HEK293 (cell line): ENCODE measurements around the gene MEGF9.

Source experiments
- CTCF ChIA-PET: fragments of 350-600 bp; formaldehyde crosslinking; extraction: SDS; loops from one replicate; lab custom pipeline; 2021; ENCODE audit warnings: antibody characterized with exemption; lab: Yijun Ruan, JAX
- POLR2A ChIA-PET: fragments of 300-600 bp; formaldehyde crosslinking; extraction: SDS; loops from one replicate; lab custom pipeline; 2020; ENCODE audit warnings: antibody characterized with exemption, inconsistent platforms; lab: Yijun Ruan, JAX
- H3K27ac ChIP-seq: fragments of 200-500 bp; sonication (Bioruptor generic); 2 replicates; pipeline ENCODE4 v1.5.1; 2014; ENCODE audit warnings: low read depth, low read length, control low read depth, inconsistent platforms; ENCODE audit errors: extremely low read depth
- H3K36me3 ChIP-seq, 2 experiments: fragments of 200-500 bp in 1 of 2; sonication (Bioruptor generic) in 1 of 2; 1 replicate in 1 of 2; 2 replicates in 1 of 2; pipeline ENCODE4 v1.5.1; 2014 to 2017; ENCODE audit warnings: inconsistent platforms in 2 of 2, low read length in 2 of 2; ENCODE audit not compliant: control insufficient read depth in 2 of 2, insufficient read depth in 1 of 2
- H3K4me1 ChIP-seq: fragments of 200-500 bp; sonication (Bioruptor generic); 2 replicates; pipeline ENCODE4 v1.5.1; 2014; ENCODE audit warnings: mild to moderate bottlenecking, low read length, inconsistent platforms; ENCODE audit not compliant: control insufficient read depth, insufficient read depth
- H3K4me3 ChIP-seq: 2 replicates; pipeline ENCODE4 v1.5.1; 2011; ENCODE audit warnings: low read depth, mild to moderate bottlenecking, control low read depth, low read length, moderate library complexity
- H3K9me3 ChIP-seq: fragments of 200-500 bp; sonication (Bioruptor generic); 2 replicates; pipeline ENCODE4 v1.5.1; 2014; ENCODE audit warnings: low read depth, low read length, inconsistent platforms; ENCODE audit not compliant: control insufficient read depth, insufficient read depth
- GLI2 ChIP-seq: fragments of 450-650 bp; formaldehyde crosslinking; IDR thresholded peaks from 2 replicates; pipeline ENCODE4; 2017; ENCODE audit warnings: missing biosample characterization, missing genetic modification characterization, low read depth, borderline replicate concordance
- KLF10 ChIP-seq: fragments of 450-650 bp; IDR thresholded peaks from 2 replicates; pipeline ENCODE4 v1.5.1; 2018; ENCODE audit warnings: missing biosample characterization, mild to moderate bottlenecking, missing genetic modification characterization
- PRDM6 ChIP-seq: fragments of 450-650 bp; formaldehyde crosslinking; IDR thresholded peaks from 2 replicates; pipeline ENCODE4 v1.5.1; 2017; ENCODE audit warnings: missing biosample characterization, missing genetic modification characterization
- SP3 ChIP-seq: fragments of 450-650 bp; formaldehyde crosslinking; IDR thresholded peaks from 2 replicates; pipeline ENCODE4 v1.5.1; 2016; ENCODE audit warnings: missing biosample characterization, missing genetic modification characterization
- TSHZ1 ChIP-seq: fragments of 450-650 bp; formaldehyde crosslinking; IDR thresholded peaks from 2 replicates; pipeline ENCODE4 v1.5.1; 2016; ENCODE audit warnings: missing biosample characterization, missing genetic modification characterization, borderline replicate concordance
- ZBTB21 ChIP-seq: fragments of 450-650 bp; formaldehyde crosslinking; IDR thresholded peaks from 2 replicates; pipeline ENCODE4 v1.5.1; 2017; ENCODE audit warnings: missing biosample characterization, missing genetic modification characterization
- ZBTB26 ChIP-seq: fragments of 450-650 bp; formaldehyde crosslinking; optimal IDR thresholded peaks from 2 replicates; pipeline ENCODE3; 2016; ENCODE audit warnings: missing biosample characterization, mild to moderate bottlenecking, missing genetic modification characterization
- ZFHX2 ChIP-seq: fragments of 450-650 bp; formaldehyde crosslinking; conservative IDR thresholded peaks from 2 replicates; pipeline ENCODE4 v1.5.1; 2016; ENCODE audit warnings: missing biosample characterization, missing genetic modification characterization
- ZFP37 ChIP-seq: fragments of 450-650 bp; formaldehyde crosslinking; IDR thresholded peaks from 2 replicates; pipeline ENCODE4 v1.5.1; 2016; ENCODE audit warnings: missing biosample characterization, missing genetic modification characterization
- ZNF157 ChIP-seq: fragments of 450-650 bp; formaldehyde crosslinking; IDR thresholded peaks from 2 replicates; pipeline ENCODE4 v1.5.1; 2016; ENCODE audit warnings: missing biosample characterization, missing genetic modification characterization
- ZNF2 ChIP-seq: fragments of 450-650 bp; formaldehyde crosslinking; IDR thresholded peaks from 2 replicates; pipeline ENCODE4 v1.5.1; 2016; ENCODE audit warnings: missing biosample characterization, missing genetic modification characterization
- ZNF211 ChIP-seq: fragments of 450-650 bp; formaldehyde crosslinking; IDR thresholded peaks from 2 replicates; pipeline ENCODE4 v1.5.1; 2016; ENCODE audit warnings: low read depth, missing biosample characterization, missing genetic modification characterization
- ZNF248 ChIP-seq: fragments of 450-650 bp; formaldehyde crosslinking; IDR thresholded peaks from 2 replicates; pipeline ENCODE4 v1.5.1; 2017; ENCODE audit warnings: missing biosample characterization, missing genetic modification characterization
- ZNF266 ChIP-seq: fragments of 450-650 bp; formaldehyde crosslinking; IDR thresholded peaks from 2 replicates; pipeline ENCODE4 v1.5.1; 2016; ENCODE audit warnings: missing biosample characterization, missing genetic modification characterization, low read depth
- ZNF324 ChIP-seq: fragments of 450-650 bp; formaldehyde crosslinking; IDR thresholded peaks from 2 replicates; pipeline ENCODE4 v1.5.1; 2016; ENCODE audit warnings: missing biosample characterization, missing genetic modification characterization
- ZNF426 ChIP-seq: fragments of 450-650 bp; formaldehyde crosslinking; IDR thresholded peaks from 2 replicates; pipeline ENCODE4 v1.5.1; 2017; ENCODE audit warnings: missing biosample characterization, missing genetic modification characterization, mild to moderate bottlenecking, inconsistent platforms, moderate library complexity
- ZNF514 ChIP-seq: fragments of 450-650 bp; formaldehyde crosslinking; IDR thresholded peaks from 2 replicates; pipeline ENCODE4 v1.5.1; 2016; ENCODE audit warnings: missing biosample characterization, missing genetic modification characterization
- ZNF548 ChIP-seq: fragments of 450-650 bp; formaldehyde crosslinking; IDR thresholded peaks from 2 replicates; pipeline ENCODE4 v1.5.1; 2016; ENCODE audit warnings: missing biosample characterization, missing genetic modification characterization
- ZNF624 ChIP-seq: fragments of 450-650 bp; formaldehyde crosslinking; IDR thresholded peaks from 2 replicates; pipeline ENCODE4 v1.5.1; 2017; ENCODE audit warnings: missing biosample characterization, missing genetic modification characterization
- ZNF626 ChIP-seq: fragments of 450-650 bp; sonication (Bioruptor Pico); formaldehyde crosslinking; IDR thresholded peaks from 2 replicates; pipeline ENCODE4 v1.5.1; 2018; ENCODE audit warnings: missing biosample characterization, missing genetic modification characterization, inconsistent platforms

Gene MEGF9

GRCh38 chr9:120694559-120694958, 19.7 kb downstream of the MEGF9 start:
- POLR2A ChIA-PET = no interaction called here
- Histone ChIP-seq H3K9me3 (no peaks in the 10 kb centered on the region), H3K27ac (no peak overlapping the region), H3K4me1 (peaks cover 15% of the 10 kb centered on the region), H3K4me3 (no peak overlapping the region)
- CTCF ChIA-PET = interaction anchor here (1.2 kb wide), 1 partner anchor 8 kb away, joined by 7 read pairs; no protein-coding TSS in a partner anchor
- no peak for TF ChIP-seq ZNF426 (tag by site-specific recombination)
- TF ChIP-seq ZBTB26 (tag by site-specific recombination) = no peak
- TF ChIP-seq KLF10 = no peak
- no peak for TF ChIP-seq ZFHX2 (tag by site-specific recombination)
- no peak for TF ChIP-seq ZNF514 (tag by site-specific recombination)
- TF ChIP-seq ZNF2 (tag by site-specific recombination) = no peak
- no peak for TF ChIP-seq ZNF266 (tag by site-specific recombination)
- TF ChIP-seq ZNF548 = no peak
- no peak for TF ChIP-seq SP3 (tag by site-specific recombination)
- no peak for TF ChIP-seq ZNF211 (tag by site-specific recombination)
- TF ChIP-seq ZFP37 (tag by site-specific recombination) = no peak
- no peak for TF ChIP-seq ZNF324
- TF ChIP-seq ZNF624 (tag by site-specific recombination) = no peak
- no peak for TF ChIP-seq ZNF157 (tag by site-specific recombination)
- no peak for TF ChIP-seq GLI2 (tag by site-specific recombination)
- no peak for TF ChIP-seq TSHZ1 (tag by site-specific recombination)
- TF ChIP-seq ZNF626 (tag by site-specific recombination) = no peak
- TF ChIP-seq ZBTB21 (tag by site-specific recombination) = no peak
- TF ChIP-seq, all 188 proteins: peak for 0
- H3K36me3 ChIP-seq = no peaks in the 10 kb centered on the region

GRCh38 chr9:120693700-120694008, 20.6 kb downstream of the MEGF9 start:
- peaks cover 20% of the 10 kb centered on the region for H3K4me1 ChIP-seq
- TF ChIP-seq ZNF248 (tag by site-specific recombination) = no peak
- TF ChIP-seq PRDM6 (tag by site-specific recombination) = peak; percentile 13; the same call in 1 of the 2 replicates
- TF ChIP-seq, all 188 proteins: peak for 1
- H3K4me3 ChIP-seq = no peak overlapping the region
- no peaks in the 10 kb centered on the region for H3K36me3 ChIP-seq
- no peaks in the 10 kb centered on the region for H3K9me3 ChIP-seq
- H3K27ac ChIP-seq = no peak overlapping the region
- ChIA-PET CTCF (interaction anchor here (1.2 kb wide), 1 partner anchor 9 kb away, joined by 7 read pairs; no protein-coding TSS in a partner anchor), POLR2A (no interaction called here)
